ENCODE measurements around the gene CHTOP.
"Not testable (repeated sequence)": the region's sequence is repeated elsewhere in the genome, so short reads cannot be mapped to it uniquely, and the experiment has no call there.

The CHTOP gene

DNA sequence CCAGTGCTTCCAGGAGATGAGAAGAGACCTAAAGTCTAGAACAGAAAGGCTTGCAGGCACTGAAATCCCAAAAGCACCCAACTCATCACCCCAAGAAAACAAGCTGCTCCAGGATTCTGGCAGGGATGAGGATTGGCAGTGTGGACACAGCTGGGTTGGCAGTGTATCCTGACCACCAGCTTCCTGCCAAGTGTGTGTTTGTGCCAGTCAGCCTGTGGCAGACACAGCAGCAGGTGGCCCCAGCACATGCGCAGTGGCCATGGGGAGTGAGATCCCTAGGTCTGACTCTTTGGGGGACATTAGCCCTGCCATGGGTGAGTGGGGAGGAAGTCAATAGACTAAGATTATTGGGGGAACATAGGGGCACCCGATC, 16.0 kb downstream of the CHTOP start:
- peaks cover 27% of the 10 kb centered on the region for H3K36me3 Mint-ChIP-seq (ENCODE audit: low read depth)
- no peaks in the 10 kb centered on the region for H3K9me3 Mint-ChIP-seq
- peak overlapping the region; percentile 55 for H3K27ac Mint-ChIP-seq
- H3K4me3 Mint-ChIP-seq: no peak overlapping the region
- H3K4me1 Mint-ChIP-seq (ENCODE audit: low read depth): peaks cover 15% of the 10 kb centered on the region
- H3K27me3 Mint-ChIP-seq (ENCODE audit: low read depth): no peaks in the 10 kb centered on the region
- DNase-seq (ENCODE audit: low spot score): no peak

DNA sequence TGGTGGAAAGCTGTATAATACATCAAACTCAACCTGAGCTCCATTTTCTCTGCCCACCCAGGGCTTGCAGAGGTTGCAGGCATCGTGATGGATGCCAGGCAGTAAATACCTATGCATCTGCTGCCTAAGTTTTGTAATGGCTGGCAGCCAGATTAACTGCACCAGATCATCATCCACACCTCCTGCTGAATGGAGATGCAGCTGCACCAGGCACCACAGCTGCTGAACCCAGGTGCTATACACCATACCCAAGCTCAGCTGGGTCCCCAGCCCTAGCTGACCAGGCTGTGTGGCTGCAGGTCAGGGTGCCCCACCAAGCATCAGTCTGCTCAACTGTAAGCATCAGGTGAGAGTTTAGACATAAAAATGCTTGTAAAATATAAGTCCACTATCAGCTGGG, 17.9 kb downstream of the CHTOP start:
- Mint-ChIP-seq H3K4me1 (ENCODE audit: low read depth) (peaks cover 7% of the 10 kb centered on the region), H3K27ac (no peak overlapping the region), H3K36me3 (ENCODE audit: low read depth) (peaks cover 9% of the 10 kb centered on the region), H3K4me3 (no peak overlapping the region), H3K9me3 (no peaks in the 10 kb centered on the region), H3K27me3 (ENCODE audit: low read depth) (no peaks in the 10 kb centered on the region)
- no peak for DNase-seq (ENCODE audit: low spot score)

DNA sequence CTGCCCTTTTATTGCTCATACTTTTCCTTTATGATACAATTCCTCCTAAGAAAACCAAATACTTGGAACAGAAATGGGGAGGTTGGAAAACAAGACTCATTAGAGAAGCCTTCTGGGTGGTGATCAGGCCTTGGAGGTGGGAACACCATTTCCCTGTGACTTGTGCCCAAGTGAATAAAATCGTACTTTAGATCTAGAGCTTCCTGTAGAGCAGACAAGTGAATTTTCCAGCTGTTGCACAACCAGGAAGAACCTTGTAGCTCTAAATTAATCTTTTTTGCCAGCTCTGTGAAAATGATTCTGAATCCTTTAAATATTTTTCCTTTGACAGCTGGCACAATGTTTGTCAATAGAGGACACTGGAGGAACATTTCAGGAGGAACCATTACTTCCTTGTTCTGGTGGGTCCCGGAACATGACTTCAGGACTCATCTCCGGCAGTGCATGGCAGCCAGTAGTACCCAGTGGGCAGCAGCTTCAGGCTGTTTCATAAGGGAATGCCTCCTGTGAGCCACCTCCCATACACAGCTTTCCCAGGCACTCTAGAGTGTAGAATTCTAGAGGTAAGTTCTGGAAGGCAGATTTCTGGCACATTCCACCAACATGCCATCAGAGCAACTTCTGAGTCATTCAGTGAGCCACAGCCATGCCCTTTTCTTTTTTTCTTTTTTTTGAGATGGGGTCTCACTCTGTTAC, 19.1 kb downstream of the CHTOP start:
- no peaks in the 10 kb centered on the region for H3K27me3 Mint-ChIP-seq (ENCODE audit: low read depth)
- no peak for DNase-seq (ENCODE audit: low spot score)
- peaks cover under 1% of the 10 kb centered on the region for H3K36me3 Mint-ChIP-seq (ENCODE audit: low read depth)
- H3K4me3 Mint-ChIP-seq: no peak overlapping the region
- no peak overlapping the region for H3K27ac Mint-ChIP-seq
- H3K4me1 Mint-ChIP-seq (ENCODE audit: low read depth): peaks cover 4% of the 10 kb centered on the region
- no peaks in the 10 kb centered on the region for H3K9me3 Mint-ChIP-seq

DNA sequence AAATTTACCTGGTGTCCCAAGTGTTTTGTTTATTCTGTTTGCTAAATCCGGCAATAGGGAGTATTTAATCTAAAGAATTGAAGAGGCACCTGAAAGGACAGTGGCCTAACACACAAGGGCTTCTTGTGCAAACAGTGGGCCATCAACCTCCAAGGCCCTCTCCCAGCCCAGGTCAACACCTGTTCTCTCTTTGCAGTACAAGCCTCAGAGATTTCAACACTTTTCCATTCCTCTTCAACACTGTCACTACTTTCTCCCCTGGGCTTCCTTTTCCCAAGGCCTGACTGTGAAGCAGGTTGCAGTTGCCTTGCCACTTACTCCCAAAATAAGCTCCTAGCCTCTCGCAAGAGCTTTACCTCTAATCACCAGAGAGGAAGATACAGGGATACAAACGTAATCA, 21.5 kb downstream of the CHTOP start:
- no peak overlapping the region for H3K27ac Mint-ChIP-seq
- H3K9me3 Mint-ChIP-seq: no peaks in the 10 kb centered on the region
- no peak for DNase-seq (ENCODE audit: low spot score)
- H3K4me3 Mint-ChIP-seq: no peak overlapping the region
- H3K27me3 Mint-ChIP-seq (ENCODE audit: low read depth): no peaks in the 10 kb centered on the region
- H3K4me1 Mint-ChIP-seq (ENCODE audit: low read depth): peaks cover 12% of the 10 kb centered on the region
- H3K36me3 Mint-ChIP-seq (ENCODE audit: low read depth): no peaks in the 10 kb centered on the region

DNA sequence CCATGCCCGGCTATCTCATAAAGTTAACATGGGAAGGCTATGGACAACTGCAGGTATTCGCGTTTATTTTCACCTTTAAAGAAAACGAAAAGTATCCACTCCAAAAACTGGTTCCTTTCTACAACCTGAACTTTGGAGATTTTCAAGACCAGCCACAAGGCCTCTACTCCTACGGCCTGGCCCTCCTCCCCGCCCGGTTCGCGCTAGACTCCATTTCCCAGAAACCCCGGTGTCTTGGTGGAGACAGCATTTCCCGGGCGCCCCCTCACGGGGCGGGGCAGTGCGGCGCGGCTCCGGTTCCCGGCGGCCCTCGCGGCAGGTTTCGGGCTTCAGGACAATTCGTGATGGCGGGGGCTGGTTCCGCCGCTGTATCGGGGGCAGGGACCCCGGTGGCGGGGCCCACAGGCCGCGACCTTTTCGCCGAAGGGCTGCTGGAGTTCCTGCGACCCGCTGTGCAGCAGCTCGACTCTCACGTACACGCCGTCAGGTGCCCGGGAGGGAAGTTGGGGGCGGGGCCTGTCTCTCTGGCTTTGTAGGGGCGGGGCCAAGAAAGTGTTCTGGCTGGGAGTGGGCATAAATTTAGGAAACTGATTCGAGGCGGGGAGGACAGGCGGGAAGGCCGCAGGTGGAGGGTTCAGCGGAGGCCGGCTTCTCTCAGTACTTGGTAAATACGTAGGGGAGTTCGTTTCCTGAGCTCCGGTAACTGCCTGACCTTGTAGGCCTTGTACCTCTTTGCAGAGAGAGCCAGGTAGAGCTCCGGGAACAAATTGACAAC, 24.7 kb downstream of the CHTOP start, which contains the start of gene SNAPIN:
SNAPIN (plus strand) TSS at position 304 of the 775 bp plus-strand sequence; CDS start at position 345, 41 bp downstream.
- peaks cover 25% of the 10 kb centered on the region for H3K36me3 Mint-ChIP-seq (ENCODE audit: low read depth)
- H3K4me1 Mint-ChIP-seq (ENCODE audit: low read depth): peaks cover 12% of the 10 kb centered on the region
- DNase-seq (ENCODE audit: low spot score): peak; percentile 92
- peak within 1 kb of the TSS; percentile 97 for H3K4me3 Mint-ChIP-seq
- no peaks in the 10 kb centered on the region for H3K27me3 Mint-ChIP-seq (ENCODE audit: low read depth)
- H3K9me3 Mint-ChIP-seq: no peaks in the 10 kb centered on the region
- H3K27ac Mint-ChIP-seq: peak within 1 kb of the TSS; percentile 87

DNA sequence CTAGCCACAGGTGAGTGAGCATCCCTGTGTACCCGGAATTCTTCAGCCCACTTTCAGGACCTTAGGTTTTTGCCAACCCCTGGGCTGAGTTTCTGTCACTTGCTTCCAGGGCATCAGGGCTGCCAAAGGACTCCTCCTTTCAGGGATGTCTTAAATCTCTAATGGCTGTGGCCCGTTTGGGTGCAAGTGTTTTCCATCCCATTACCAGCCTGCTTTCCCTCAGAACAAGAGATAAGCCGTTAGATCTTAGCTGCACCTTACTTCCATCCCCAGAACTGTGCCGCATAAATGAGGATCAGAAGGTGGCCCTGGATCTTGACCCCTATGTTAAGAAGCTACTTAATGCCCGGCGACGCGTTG, 25.3 kb downstream of the CHTOP start:
- Mint-ChIP-seq H3K4me1 (ENCODE audit: low read depth) (peaks cover 12% of the 10 kb centered on the region), H3K27me3 (ENCODE audit: low read depth) (no peaks in the 10 kb centered on the region), H3K9me3 (no peaks in the 10 kb centered on the region), H3K4me3 (peak overlapping the region; percentile 97), H3K27ac (peak overlapping the region; percentile 87), H3K36me3 (ENCODE audit: low read depth) (peaks cover 29% of the 10 kb centered on the region)
- DNase-seq (ENCODE audit: low spot score): no peak

DNA sequence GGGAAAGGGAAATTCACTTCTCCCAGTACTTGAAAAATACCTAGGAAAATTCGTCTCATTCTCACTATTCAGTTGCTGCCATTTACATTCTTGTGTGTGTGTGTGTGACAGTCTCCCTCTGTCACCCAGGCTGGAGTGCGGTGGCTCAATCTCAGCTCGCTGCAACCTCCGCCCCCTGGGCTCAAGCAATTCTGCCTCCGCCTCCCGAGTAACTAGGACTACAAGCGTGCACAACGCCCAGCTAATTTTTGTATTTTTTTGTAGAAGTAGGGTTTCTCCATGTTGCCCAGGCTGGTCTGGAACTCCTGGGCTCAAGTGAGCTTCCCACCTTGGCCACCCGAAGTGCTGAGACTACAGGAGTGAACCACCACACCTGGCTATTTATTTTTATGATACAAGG, 25.8 kb downstream of the CHTOP start:
- no peak for DNase-seq (ENCODE audit: low spot score)
- Mint-ChIP-seq H3K27me3 (ENCODE audit: low read depth) (no peaks in the 10 kb centered on the region), H3K9me3 (no peaks in the 10 kb centered on the region), H3K27ac (peak overlapping the region; percentile 87), H3K36me3 (ENCODE audit: low read depth) (peaks cover 34% of the 10 kb centered on the region), H3K4me3 (peak overlapping the region; percentile 97), H3K4me1 (ENCODE audit: low read depth) (peaks cover 12% of the 10 kb centered on the region)

DNA sequence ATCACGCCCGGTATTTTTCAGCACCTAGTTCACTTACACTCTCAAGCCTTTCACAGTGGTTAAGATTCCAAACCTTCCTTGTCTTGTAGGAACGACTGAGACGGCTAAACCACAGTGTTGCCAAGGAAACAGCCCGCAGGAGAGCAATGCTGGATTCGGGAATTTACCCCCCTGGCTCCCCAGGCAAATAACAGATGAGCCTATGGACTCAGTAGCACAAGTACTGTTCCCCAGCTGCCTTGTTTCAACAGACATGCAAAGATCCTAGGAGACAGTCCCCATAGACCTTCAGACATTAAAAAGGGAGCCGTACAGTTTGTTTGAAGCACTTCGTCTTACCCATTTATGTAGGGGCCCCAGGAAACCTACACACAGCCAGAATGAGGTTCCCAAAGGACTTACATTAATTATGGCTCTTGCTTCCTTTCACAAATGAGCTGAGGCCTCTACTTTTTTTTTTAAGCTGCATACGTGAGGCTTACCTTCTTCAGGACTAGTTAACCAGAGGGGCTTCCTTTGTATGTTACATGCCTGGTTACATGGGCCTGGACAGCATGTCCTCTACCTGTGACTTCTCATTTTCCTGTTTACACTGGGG, 27.3 kb downstream of the CHTOP start:
- peak overlapping the region; percentile 31 for H3K27ac Mint-ChIP-seq
- H3K36me3 Mint-ChIP-seq (ENCODE audit: low read depth): peaks cover 48% of the 10 kb centered on the region
- no peaks in the 10 kb centered on the region for H3K9me3 Mint-ChIP-seq
- peaks cover 14% of the 10 kb centered on the region for H3K4me1 Mint-ChIP-seq (ENCODE audit: low read depth)
- no peak overlapping the region for H3K4me3 Mint-ChIP-seq
- no peaks in the 10 kb centered on the region for H3K27me3 Mint-ChIP-seq (ENCODE audit: low read depth)
- no peak for DNase-seq (ENCODE audit: low spot score)

DNA sequence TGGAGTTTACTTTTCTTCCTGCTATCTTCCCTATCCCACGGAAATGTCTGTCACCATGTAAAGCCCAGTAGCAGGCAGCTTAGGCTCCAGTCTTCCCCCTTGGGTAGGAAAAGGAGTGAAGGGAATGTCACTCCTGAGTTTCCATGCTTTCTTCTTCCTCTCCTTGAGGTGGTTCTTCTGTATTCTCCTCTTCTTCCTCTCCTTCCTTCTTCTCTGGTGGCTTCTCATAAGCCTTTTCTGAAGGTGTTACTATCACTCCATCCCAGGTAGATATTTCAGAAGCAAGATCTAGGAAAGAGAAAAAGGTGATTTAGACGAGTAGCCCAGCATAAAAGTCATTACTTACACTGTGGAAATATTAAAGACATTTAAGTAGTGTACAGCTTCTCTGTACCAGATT, 28.4 kb downstream of the CHTOP start:
- no peak for DNase-seq (ENCODE audit: low spot score)
- Mint-ChIP-seq H3K27me3 (ENCODE audit: low read depth) (no peaks in the 10 kb centered on the region), H3K27ac (no peak overlapping the region), H3K4me3 (no peak overlapping the region), H3K4me1 (ENCODE audit: low read depth) (peaks cover 14% of the 10 kb centered on the region), H3K9me3 (no peaks in the 10 kb centered on the region), H3K36me3 (ENCODE audit: low read depth) (peaks cover 58% of the 10 kb centered on the region)

DNA sequence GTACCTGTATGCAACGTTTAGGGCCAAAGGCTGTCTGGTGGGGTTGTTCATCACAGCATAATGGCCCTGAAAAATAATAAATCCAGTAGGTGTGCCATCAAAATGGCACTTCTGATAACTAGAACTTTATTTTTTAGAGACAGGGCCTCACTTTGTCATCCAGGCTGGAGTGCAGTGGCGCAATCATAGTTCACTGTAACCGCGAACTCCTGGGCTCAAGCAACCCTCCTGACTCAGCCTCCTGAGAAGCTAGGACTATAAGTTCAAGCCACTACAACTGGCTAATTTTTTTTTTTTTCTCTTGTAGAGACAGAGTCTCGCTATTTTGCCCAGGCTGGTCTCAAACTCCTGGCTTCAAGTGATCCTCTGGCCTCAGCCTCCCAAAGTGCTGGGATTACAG, 29.3 kb downstream of the CHTOP start:
- DNase-seq (ENCODE audit: low spot score): no peak
- no peak overlapping the region for H3K4me3 Mint-ChIP-seq
- H3K4me1 Mint-ChIP-seq (ENCODE audit: low read depth): peaks cover 19% of the 10 kb centered on the region
- H3K27ac Mint-ChIP-seq: no peak overlapping the region
- H3K27me3 Mint-ChIP-seq (ENCODE audit: low read depth): no peaks in the 10 kb centered on the region
- H3K36me3 Mint-ChIP-seq (ENCODE audit: low read depth): peaks cover 67% of the 10 kb centered on the region
- H3K9me3 Mint-ChIP-seq: no peaks in the 10 kb centered on the region

DNA sequence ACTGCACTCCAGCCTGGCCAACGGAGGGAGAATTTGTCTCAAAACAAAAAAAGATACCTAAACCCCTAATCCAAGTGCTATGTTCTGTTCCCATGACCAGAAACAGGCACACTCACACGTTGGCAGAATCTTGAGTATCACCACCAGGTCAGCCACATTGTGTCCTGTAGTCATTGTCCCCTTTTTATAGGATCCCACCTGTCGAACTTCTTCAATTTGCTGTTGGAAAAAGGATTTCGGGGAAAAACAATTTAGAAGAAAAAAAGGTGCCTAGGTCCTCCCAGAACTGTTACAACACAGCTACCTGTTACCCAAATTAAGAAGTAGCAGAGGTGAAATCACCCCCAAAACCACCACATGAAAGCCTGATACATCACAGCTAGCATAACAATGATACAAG, 33.6 kb downstream of the CHTOP start:
- H3K4me3 Mint-ChIP-seq: peak overlapping the region; percentile 29
- DNase-seq (ENCODE audit: low spot score): no peak
- no peaks in the 10 kb centered on the region for H3K27me3 Mint-ChIP-seq (ENCODE audit: low read depth)
- H3K36me3 Mint-ChIP-seq (ENCODE audit: low read depth): peaks cover 67% of the 10 kb centered on the region
- H3K4me1 Mint-ChIP-seq (ENCODE audit: low read depth): peaks cover 22% of the 10 kb centered on the region
- H3K9me3 Mint-ChIP-seq: no peaks in the 10 kb centered on the region
- H3K27ac Mint-ChIP-seq: no peak overlapping the region

DNA sequence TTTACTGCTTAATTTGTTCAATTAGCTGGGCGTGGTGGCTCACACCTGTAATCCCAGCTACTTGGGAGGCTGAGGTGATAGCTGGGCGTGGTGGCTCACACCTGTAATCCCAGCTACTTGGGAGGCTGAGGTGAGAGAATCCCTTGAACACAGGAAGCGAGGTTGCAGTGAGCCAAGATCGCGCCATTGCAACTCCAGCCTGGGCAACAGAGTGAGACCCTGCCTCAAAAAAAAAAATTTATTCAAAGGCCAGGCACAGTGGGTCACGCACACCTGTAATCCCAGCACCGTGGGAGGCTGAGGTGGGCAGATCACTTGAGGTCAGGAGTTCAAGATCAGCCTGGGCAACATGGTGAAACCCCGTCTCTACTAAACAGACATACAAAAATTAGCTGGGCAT, 34.8 kb downstream of the CHTOP start:
- not testable (repeated sequence) for H3K27me3 Mint-ChIP-seq (ENCODE audit: low read depth); DNase-seq (ENCODE audit: low spot score); H3K9me3 Mint-ChIP-seq; H3K27ac Mint-ChIP-seq
- Mint-ChIP-seq H3K4me3 (peak overlapping the region; percentile 74), H3K4me1 (ENCODE audit: low read depth) (peaks cover 24% of the 10 kb centered on the region), H3K36me3 (ENCODE audit: low read depth) (peaks cover 58% of the 10 kb centered on the region)

DNA sequence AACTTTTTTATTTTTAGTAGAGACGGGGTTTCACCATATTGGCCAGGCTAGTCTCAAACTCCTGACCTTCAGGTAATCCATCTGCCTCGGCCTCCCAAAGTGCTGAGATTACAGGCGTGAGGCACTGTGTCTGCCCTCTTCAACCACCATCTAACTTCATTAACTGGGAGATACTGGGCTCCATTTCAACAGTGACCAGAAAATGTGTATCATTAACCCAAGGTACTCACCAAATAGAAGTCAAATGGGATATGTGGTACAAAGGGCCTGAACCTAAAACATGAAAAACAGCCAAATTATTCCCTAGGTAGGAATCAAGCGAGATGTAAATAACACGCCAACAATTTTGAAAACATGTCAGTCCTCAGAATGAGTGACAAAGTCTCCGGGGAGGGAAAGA, 35.7 kb downstream of the CHTOP start:
- H3K27me3 Mint-ChIP-seq (ENCODE audit: low read depth): no peaks in the 10 kb centered on the region
- H3K4me1 Mint-ChIP-seq (ENCODE audit: low read depth): peaks cover 24% of the 10 kb centered on the region
- DNase-seq (ENCODE audit: low spot score): no peak
- H3K36me3 Mint-ChIP-seq (ENCODE audit: low read depth): peaks cover 50% of the 10 kb centered on the region
- H3K4me3 Mint-ChIP-seq: no peak overlapping the region
- H3K27ac Mint-ChIP-seq: no peak overlapping the region
- H3K9me3 Mint-ChIP-seq: no peaks in the 10 kb centered on the region

DNA sequence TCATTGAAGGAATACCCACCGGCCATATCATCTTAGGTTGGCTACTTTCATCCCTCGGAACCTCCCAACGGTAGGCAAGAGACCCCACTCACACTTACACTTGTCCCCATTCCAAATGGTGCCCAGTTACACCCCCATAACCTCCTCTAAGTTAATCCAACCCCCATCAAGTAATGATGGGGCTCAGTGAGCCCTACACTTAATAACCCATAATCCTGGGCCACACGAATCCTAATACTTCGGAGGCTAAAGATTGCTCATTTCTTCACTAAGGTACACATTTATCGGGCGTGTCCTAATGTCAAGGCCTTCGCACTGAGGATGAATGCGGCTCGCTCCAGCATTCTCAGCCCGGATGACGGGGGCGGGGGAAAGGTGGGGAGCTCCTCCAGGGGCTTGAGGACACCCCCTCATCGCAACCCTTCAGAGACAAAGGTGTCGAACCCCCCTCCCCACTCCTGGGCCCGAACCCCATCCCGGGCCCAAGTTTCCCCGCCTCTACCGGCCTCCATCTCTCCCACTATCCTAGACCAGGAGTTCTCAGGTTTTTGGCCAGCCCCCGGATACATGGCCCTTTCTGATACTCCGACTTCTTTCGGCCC, 36.5 kb downstream of the CHTOP start:
- peaks cover 42% of the 10 kb centered on the region for H3K36me3 Mint-ChIP-seq (ENCODE audit: low read depth)
- no peak overlapping the region for H3K4me3 Mint-ChIP-seq
- H3K4me1 Mint-ChIP-seq (ENCODE audit: low read depth): peaks cover 24% of the 10 kb centered on the region
- no peaks in the 10 kb centered on the region for H3K9me3 Mint-ChIP-seq
- H3K27ac Mint-ChIP-seq: no peak overlapping the region
- no peak for DNase-seq (ENCODE audit: low spot score)
- no peaks in the 10 kb centered on the region for H3K27me3 Mint-ChIP-seq (ENCODE audit: low read depth)
